BE2C (cell line): ENCODE measurements around the gene HUNK.
"Not testable (repeated sequence)": the region's sequence is repeated elsewhere in the genome, so short reads cannot be mapped to it uniquely, and the experiment has no call there.

ENCODE experiments used
- DNase-seq: peaks from one replicate; pipeline ENCODE4 v3.0.0-alpha.2; 2020
- H3K27me3 ChIP-seq: fragments of 250-450 bp; sonication (Bioruptor Pico); 2 replicates; pipeline ENCODE4 v1.5.1; 2020; ENCODE audit warnings: mild to moderate bottlenecking
- H3K36me3 ChIP-seq: fragments of 250-450 bp; sonication (Bioruptor Pico); 2 replicates; pipeline ENCODE4 v1.5.1; 2020; ENCODE audit warnings: mild to moderate bottlenecking
- H3K4me1 ChIP-seq: fragments of 250-450 bp; sonication (Bioruptor Pico); 2 replicates; pipeline ENCODE4 v1.5.1; 2020
- H3K4me3 ChIP-seq: 2 replicates; pipeline ENCODE4 v1.5.1; 2011; ENCODE audit warnings: low read depth, low read length
- H3K9me3 ChIP-seq: fragments of 250-450 bp; sonication (Bioruptor Pico); 2 replicates; pipeline ENCODE4 v1.5.1; 2020
- TF ChIP-seq, protein P1 (sequence below): IDR thresholded peaks from 2 replicates; pipeline ENCODE4 v1.5.1; 2012; ENCODE audit warnings: mild to moderate bottlenecking, low read depth, low read length

The HUNK gene

DNA sequence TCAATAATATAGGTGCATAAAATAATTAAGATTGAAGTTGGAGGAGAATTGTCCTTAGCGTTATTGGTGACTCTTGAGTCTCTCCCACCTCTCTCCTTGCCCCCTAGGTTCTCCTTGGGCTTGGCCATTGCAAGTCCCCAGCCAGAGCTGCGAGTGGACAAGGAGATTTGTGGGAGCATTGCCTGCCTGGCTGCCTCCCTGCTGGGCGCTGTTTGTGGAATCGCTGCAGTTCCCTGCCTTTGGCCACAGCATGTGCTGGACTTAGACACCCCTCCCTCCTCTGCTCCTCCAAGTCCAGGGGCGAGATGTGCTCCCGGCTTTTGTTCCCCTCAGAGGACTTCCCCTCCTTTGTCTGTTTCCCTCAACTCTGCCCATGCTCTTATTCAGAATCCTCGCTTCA is 21.9 kb upstream of the HUNK start:
- Histone ChIP-seq H3K9me3 (no peaks in the 10 kb centered on the region), H3K4me3 (no peak overlapping the region), H3K27me3 (no peaks in the 10 kb centered on the region), H3K36me3 (no peaks in the 10 kb centered on the region), H3K4me1 (no peaks in the 10 kb centered on the region)
- TF ChIP-seq, protein P1, sequence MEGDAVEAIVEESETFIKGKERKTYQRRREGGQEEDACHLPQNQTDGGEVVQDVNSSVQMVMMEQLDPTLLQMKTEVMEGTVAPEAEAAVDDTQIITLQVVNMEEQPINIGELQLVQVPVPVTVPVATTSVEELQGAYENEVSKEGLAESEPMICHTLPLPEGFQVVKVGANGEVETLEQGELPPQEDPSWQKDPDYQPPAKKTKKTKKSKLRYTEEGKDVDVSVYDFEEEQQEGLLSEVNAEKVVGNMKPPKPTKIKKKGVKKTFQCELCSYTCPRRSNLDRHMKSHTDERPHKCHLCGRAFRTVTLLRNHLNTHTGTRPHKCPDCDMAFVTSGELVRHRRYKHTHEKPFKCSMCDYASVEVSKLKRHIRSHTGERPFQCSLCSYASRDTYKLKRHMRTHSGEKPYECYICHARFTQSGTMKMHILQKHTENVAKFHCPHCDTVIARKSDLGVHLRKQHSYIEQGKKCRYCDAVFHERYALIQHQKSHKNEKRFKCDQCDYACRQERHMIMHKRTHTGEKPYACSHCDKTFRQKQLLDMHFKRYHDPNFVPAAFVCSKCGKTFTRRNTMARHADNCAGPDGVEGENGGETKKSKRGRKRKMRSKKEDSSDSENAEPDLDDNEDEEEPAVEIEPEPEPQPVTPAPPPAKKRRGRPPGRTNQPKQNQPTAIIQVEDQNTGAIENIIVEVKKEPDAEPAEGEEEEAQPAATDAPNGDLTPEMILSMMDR = no peak
- DNase-seq = no peak

DNA sequence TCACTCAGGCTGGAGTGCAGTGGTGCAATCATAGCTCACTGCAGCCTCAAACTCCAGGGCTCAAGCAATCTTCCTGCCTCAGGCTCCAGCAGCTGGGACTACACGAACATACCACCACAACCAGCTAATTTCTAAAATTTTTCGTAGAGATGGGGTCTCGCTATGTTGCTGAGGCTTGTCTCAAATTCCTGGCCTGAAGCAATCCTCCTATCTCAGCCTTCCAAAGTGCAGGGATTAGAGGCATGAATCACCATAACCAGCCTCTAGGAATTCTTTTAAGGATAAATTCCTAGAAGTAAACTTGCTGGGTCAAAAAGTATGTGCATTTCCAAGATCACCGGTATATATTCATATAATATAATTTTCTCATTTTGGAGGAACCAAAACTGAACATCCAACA is 17.6 kb upstream of the HUNK start:
- Histone ChIP-seq H3K36me3 (no peaks in the 10 kb centered on the region), H3K4me3 (no peak overlapping the region), H3K9me3 (no peaks in the 10 kb centered on the region), H3K27me3 (no peaks in the 10 kb centered on the region), H3K4me1 (no peaks in the 10 kb centered on the region)
- no peak for DNase-seq
- TF ChIP-seq, protein P1 = no peak

DNA sequence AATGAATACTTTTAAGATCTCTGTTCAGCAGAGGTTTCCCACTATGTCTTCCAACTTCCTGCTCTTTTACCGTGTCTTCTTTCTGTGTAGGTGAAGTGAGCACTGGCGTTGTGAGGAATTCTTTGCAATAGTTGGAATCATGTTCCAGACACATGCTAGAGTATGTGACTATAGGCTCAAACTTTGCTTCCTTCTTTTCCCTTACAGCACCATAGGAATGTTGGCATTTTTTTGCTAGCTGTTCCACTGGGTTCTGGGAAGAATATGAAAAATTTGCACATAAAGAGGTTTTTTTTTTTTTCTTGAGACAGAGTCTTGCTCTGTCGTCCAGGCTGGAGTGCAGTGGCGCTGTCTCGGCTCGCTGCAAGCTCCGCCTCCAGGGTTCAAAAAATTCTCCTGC is 15.7 kb upstream of the HUNK start:
- H3K36me3 ChIP-seq = no peaks in the 10 kb centered on the region
- H3K9me3 ChIP-seq = no peaks in the 10 kb centered on the region
- TF ChIP-seq, protein P1 = no peak
- no peak overlapping the region for H3K4me3 ChIP-seq
- H3K27me3 ChIP-seq = no peaks in the 10 kb centered on the region
- DNase-seq = no peak
- H3K4me1 ChIP-seq = no peaks in the 10 kb centered on the region

DNA sequence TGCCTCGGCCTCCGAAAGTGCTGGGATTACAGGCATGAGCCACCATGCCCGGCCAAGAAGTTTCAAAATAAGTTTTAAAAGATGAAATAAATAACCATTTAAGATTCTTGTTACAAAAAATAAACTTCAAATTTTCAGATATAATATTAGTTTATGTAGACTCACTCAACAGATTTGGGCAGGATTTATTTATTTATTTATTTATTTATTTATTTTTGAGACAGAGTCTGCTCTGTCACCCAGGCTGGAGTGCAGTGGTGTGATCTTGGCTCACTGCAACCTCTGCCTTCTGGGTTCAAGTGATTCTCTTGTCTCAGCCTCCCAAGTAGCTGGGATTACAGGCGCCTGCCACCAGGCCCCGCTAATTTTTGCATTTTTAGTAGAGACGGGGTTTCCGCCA is 15.2 kb upstream of the HUNK start:
- H3K9me3 ChIP-seq, H3K4me1 ChIP-seq, DNase-seq, H3K36me3 ChIP-seq, H3K4me3 ChIP-seq, H3K27me3 ChIP-seq: not testable (repeated sequence)

DNA sequence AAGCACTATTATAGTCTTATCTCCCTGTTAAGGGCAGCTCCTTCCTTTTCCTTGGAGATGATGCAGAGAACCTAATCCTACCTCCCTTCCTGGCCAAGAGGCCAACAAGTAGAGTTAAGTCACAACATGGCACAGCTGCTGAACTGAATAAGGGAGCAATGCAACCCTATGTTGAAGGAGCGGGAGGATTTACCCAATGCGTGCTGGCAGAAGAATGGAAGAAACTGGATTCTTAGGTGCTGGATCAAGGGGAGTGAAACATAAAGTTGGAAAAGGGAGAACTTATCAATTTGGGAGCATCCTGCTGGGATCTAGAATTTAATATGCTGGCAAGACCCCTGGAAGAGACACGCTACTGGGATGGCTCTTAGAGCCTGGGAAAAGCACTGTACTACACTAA is 12.0 kb upstream of the HUNK start:
- TF ChIP-seq, protein P1 = no peak
- no peaks in the 10 kb centered on the region for H3K9me3 ChIP-seq
- H3K36me3 ChIP-seq = no peaks in the 10 kb centered on the region
- no peak overlapping the region for H3K4me3 ChIP-seq
- 0 out of 2 replicates have a peak, but pooled peaks cover 2% of the 10 kb centered on the region for H3K4me1 ChIP-seq
- H3K27me3 ChIP-seq = no peaks in the 10 kb centered on the region
- no peak for DNase-seq

DNA sequence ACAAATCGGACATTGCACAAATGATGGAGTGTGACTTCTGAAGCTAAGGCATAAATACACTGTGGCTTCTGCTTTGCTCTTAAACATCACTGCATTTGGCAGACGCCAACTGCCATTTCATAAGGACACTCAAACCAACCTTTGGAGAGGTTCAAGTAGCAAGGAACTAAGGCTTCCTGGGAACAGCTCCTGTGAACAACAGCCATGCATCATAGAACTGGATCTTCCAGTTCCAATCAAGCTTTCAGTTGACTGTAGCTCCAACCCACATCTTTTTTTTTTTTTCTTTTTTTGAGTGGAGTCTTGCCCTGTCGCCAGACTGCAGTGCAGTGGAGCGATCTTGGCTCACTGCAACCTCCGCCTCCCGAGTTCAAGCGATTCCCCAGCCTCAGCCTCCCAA is 10.7 kb upstream of the HUNK start:
- H3K4me3 ChIP-seq = no peak overlapping the region
- no peaks in the 10 kb centered on the region for H3K36me3 ChIP-seq
- no peaks in the 10 kb centered on the region for H3K9me3 ChIP-seq
- no peak for DNase-seq
- H3K4me1 ChIP-seq = 0 out of 2 replicates have a peak, but pooled peaks cover 3% of the 10 kb centered on the region
- TF ChIP-seq, protein P1 = no peak
- H3K27me3 ChIP-seq = no peaks in the 10 kb centered on the region

DNA sequence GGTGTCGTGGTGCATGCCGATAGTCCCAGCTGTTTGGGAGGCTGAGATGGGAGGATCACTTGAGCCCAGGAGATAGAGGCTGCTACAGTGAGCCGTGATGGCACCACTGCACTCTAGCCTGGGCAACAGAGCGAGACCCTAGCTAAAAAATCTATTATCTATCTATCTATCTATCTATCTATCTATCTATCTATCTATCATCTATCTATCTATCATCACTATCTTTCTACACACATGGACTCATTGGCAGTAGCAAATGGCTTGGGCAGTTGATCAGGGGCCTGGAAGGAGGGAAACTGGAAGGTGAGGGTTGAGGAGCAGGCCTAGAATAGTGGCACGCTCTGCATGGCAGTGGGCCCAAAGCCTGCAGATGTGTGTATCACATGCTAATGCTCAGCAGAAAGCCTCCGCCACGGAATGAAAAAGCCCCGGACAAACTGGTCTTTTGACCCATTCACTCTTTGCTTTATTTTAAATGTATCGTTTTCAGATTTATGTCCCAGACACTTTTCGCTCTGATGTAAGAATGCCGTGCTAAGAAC is 7.3 kb upstream of the HUNK start:
- TF ChIP-seq, protein P1 = no peak
- Histone ChIP-seq H3K9me3 (no peaks in the 10 kb centered on the region), H3K27me3 (no peaks in the 10 kb centered on the region)

More for the DNA sequence above, 7.3 kb upstream of the HUNK start:
- no peaks in the 10 kb centered on the region for H3K36me3 ChIP-seq
- peak; percentile 19 for DNase-seq
- no peak overlapping the region for H3K4me3 ChIP-seq
- 0 out of 2 replicates have a peak, but pooled peaks cover 3% of the 10 kb centered on the region for H3K4me1 ChIP-seq
